ENCODE results near the gene SFTPA1. TPM values are rescaled to one million over a fixed set of nuclear protein-coding genes. Genes with fewer than 3 reads are reported as not detected.
"Not testable (repeated sequence)": the region's sequence is repeated elsewhere in the genome, so short reads cannot be mapped to it uniquely, and the experiment has no call there.

Gene SFTPA1
- polyA plus RNA-seq, 1 donor (not counting 4 experiments of a cell fraction or from before 2014, with no cell fraction given), result not detected

DNA sequence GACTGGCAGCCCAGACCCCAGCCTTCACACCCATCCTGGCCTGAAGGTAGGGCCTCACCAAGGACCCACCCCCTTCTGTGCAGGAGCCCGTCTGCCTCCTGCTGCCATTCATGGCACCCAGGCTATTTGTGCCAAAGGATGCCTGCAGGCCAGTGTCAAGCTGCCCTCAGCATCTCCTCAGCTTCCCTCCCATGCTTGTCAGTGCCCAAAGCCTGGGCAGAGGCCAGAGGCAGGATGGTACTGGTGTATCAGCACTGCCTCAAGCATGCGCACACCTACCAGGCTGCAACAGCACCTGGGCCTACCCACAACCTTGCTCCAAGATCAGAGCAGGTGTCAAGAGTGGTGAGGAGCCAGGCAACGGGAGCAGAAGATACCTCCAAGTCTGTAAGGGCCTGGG is 27.6 kb downstream of the SFTPA1 start:
- H3K9me1 ChIP-seq (ENCODE audit: control insufficient read depth, extremely low read depth, insufficient read depth, low read length), result no peaks in the 10 kb centered on the region
- no peak overlapping the region for H3K4me2 ChIP-seq (ENCODE audit: control insufficient read depth, extremely low read depth, insufficient read depth, low read depth, low read length)
- H3K4me3 ChIP-seq (ENCODE audit: control insufficient read depth in 2 of 3, extremely low read depth in 1 of 3, insufficient read depth in 2 of 3, low read depth in 1 of 3, low read length in 3 of 3), result no peak overlapping the region
- H3K36me3 ChIP-seq (ENCODE audit: control insufficient read depth in 2 of 2, extremely low read depth in 1 of 2, insufficient read depth in 2 of 2, low read length in 2 of 2), result no peaks in the 10 kb centered on the region
- H3K79me2 ChIP-seq (ENCODE audit: control insufficient read depth, insufficient read depth, low read length), result no peaks in the 10 kb centered on the region
- no peaks in the 10 kb centered on the region for H3K4me1 ChIP-seq (ENCODE audit: control insufficient read depth, extremely low read depth, insufficient read depth, low read length)
- no peaks in the 10 kb centered on the region for H4K20me1 ChIP-seq (ENCODE audit: control insufficient read depth, extremely low read depth, insufficient read depth, low read length)
- H3K27ac ChIP-seq (ENCODE audit: control insufficient read depth, insufficient read depth, low read length), result no peak overlapping the region
- dilution Hi-C loops (cut with MboI; ENCODE audit: extremely low pct_ligation_motif_present, low sequenced_read_pairs), result no loop called here
- no peak overlapping the region for H2AFZ ChIP-seq (ENCODE audit: control insufficient read depth, low read length)
- H3K27me3 ChIP-seq (ENCODE audit: control insufficient read depth, extremely low read depth, insufficient read depth, low read length), result no peaks in the 10 kb centered on the region
- DNase-seq (ENCODE audit: low read depth, low spot score), result no peak
- TF ChIP-seq, protein P1, sequence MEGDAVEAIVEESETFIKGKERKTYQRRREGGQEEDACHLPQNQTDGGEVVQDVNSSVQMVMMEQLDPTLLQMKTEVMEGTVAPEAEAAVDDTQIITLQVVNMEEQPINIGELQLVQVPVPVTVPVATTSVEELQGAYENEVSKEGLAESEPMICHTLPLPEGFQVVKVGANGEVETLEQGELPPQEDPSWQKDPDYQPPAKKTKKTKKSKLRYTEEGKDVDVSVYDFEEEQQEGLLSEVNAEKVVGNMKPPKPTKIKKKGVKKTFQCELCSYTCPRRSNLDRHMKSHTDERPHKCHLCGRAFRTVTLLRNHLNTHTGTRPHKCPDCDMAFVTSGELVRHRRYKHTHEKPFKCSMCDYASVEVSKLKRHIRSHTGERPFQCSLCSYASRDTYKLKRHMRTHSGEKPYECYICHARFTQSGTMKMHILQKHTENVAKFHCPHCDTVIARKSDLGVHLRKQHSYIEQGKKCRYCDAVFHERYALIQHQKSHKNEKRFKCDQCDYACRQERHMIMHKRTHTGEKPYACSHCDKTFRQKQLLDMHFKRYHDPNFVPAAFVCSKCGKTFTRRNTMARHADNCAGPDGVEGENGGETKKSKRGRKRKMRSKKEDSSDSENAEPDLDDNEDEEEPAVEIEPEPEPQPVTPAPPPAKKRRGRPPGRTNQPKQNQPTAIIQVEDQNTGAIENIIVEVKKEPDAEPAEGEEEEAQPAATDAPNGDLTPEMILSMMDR (optimal IDR thresholded peaks at IDR 0.05 in 1 of 3, IDR thresholded peaks at IDR 0.05 in 1 of 3, conservative IDR thresholded peaks at IDR 0.05 in 1 of 3; ENCODE audit: extremely low read depth in 1 of 3, insufficient read depth in 2 of 3, low read length in 3 of 3), result no peak
- TF ChIP-seq EZH2 (IDR thresholded peaks at IDR 0.05; ENCODE audit: low read length), result no peak
- no peak overlapping the region for H3K9ac ChIP-seq (ENCODE audit: control insufficient read depth, extremely low read depth, insufficient read depth, low read length)
- no peaks in the 10 kb centered on the region for H3K9me3 ChIP-seq (ENCODE audit: control insufficient read depth, low read depth, low read length)
- FAIRE-seq, result no peak

DNA sequence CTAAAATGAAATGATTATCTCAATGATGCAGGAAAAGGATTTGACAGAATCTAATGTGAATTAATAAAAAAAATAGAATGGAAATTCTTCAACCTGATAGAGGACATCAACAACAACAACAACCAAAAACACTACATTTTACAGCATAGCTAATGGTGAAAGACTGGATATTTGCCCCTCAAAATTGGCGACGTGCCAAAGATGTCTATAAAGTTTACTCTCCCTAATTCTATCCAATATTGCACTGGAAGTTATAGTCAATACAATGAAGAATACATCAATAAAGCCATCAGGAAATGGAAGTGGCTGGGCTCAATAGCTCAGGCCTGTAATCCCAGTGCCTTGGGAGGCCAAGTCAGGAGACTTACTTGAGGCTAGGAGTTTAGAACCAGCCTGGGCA is 42.0 kb downstream of the SFTPA1 start:
- H4K20me1 ChIP-seq (ENCODE audit: control insufficient read depth, extremely low read depth, insufficient read depth, low read length); dilution Hi-C loops (cut with MboI; ENCODE audit: extremely low pct_ligation_motif_present, low sequenced_read_pairs); FAIRE-seq; H3K4me1 ChIP-seq (ENCODE audit: control insufficient read depth, extremely low read depth, insufficient read depth, low read length); H3K9ac ChIP-seq (ENCODE audit: control insufficient read depth, extremely low read depth, insufficient read depth, low read length); H3K79me2 ChIP-seq (ENCODE audit: control insufficient read depth, insufficient read depth, low read length); H3K27me3 ChIP-seq (ENCODE audit: control insufficient read depth, extremely low read depth, insufficient read depth, low read length); H2AFZ ChIP-seq (ENCODE audit: control insufficient read depth, low read length); DNase-seq (ENCODE audit: low read depth, low spot score); H3K4me2 ChIP-seq (ENCODE audit: control insufficient read depth, extremely low read depth, insufficient read depth, low read depth, low read length); H3K27ac ChIP-seq (ENCODE audit: control insufficient read depth, insufficient read depth, low read length); H3K9me3 ChIP-seq (ENCODE audit: control insufficient read depth, low read depth, low read length); H3K9me1 ChIP-seq (ENCODE audit: control insufficient read depth, extremely low read depth, insufficient read depth, low read length); H3K36me3 ChIP-seq (ENCODE audit: control insufficient read depth in 2 of 2, extremely low read depth in 1 of 2, insufficient read depth in 2 of 2, low read length in 2 of 2); H3K4me3 ChIP-seq (ENCODE audit: control insufficient read depth in 2 of 3, extremely low read depth in 1 of 3, insufficient read depth in 2 of 3, low read depth in 1 of 3, low read length in 3 of 3): not testable (repeated sequence)

DNA sequence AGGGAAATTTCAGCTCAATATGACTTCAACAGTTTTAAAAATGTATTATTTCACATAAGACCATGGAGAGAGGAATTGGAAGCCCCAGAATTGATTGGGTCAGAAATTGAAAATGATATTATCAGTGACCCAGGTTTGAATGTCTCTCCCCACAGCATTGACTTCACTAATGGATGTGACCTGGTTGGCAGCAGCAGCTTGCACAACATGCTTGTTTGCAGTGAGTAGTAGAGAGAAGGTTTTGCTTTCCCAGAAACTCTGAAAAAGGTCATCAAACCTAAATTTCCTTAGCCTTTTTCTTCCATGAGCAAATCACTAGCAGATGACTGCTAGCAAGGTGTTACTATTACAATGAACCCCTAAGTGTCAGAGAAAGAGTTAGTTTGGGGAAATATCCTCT is 52.5 kb downstream of the SFTPA1 start:
- H3K27ac ChIP-seq (ENCODE audit: control insufficient read depth, insufficient read depth, low read length); H3K79me2 ChIP-seq (ENCODE audit: control insufficient read depth, insufficient read depth, low read length); H3K4me2 ChIP-seq (ENCODE audit: control insufficient read depth, extremely low read depth, insufficient read depth, low read depth, low read length); H4K20me1 ChIP-seq (ENCODE audit: control insufficient read depth, extremely low read depth, insufficient read depth, low read length); FAIRE-seq; H3K9me1 ChIP-seq (ENCODE audit: control insufficient read depth, extremely low read depth, insufficient read depth, low read length); H3K4me1 ChIP-seq (ENCODE audit: control insufficient read depth, extremely low read depth, insufficient read depth, low read length); H3K27me3 ChIP-seq (ENCODE audit: control insufficient read depth, extremely low read depth, insufficient read depth, low read length); H3K4me3 ChIP-seq (ENCODE audit: control insufficient read depth in 2 of 3, extremely low read depth in 1 of 3, insufficient read depth in 2 of 3, low read depth in 1 of 3, low read length in 3 of 3); H3K36me3 ChIP-seq (ENCODE audit: control insufficient read depth in 2 of 2, extremely low read depth in 1 of 2, insufficient read depth in 2 of 2, low read length in 2 of 2); H2AFZ ChIP-seq (ENCODE audit: control insufficient read depth, low read length); DNase-seq (ENCODE audit: low read depth, low spot score); H3K9ac ChIP-seq (ENCODE audit: control insufficient read depth, extremely low read depth, insufficient read depth, low read length); dilution Hi-C loops (cut with MboI; ENCODE audit: extremely low pct_ligation_motif_present, low sequenced_read_pairs); H3K9me3 ChIP-seq (ENCODE audit: control insufficient read depth, low read depth, low read length): not testable (repeated sequence)

DNA sequence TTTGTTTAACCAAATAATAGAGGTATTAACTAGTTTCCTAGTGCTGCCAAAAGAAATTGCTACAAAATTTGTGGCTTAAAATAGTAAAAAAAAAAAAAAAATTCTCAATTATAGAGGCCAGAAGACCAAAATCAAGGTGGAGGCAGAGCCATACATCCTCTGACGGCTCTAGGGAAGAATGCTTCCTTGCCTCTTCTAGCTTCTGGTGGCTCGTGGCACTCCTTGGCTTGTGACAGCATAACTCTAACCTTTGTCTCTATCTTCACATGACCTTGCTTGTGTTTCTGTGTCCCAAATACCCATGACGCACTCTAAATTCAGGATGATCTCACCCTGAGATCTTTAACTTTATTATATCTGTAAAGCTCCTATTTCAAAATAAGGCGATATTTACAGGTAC is 53.9 kb downstream of the SFTPA1 start:
- H3K4me2 ChIP-seq (ENCODE audit: control insufficient read depth, extremely low read depth, insufficient read depth, low read depth, low read length); H4K20me1 ChIP-seq (ENCODE audit: control insufficient read depth, extremely low read depth, insufficient read depth, low read length); H3K4me1 ChIP-seq (ENCODE audit: control insufficient read depth, extremely low read depth, insufficient read depth, low read length); H3K36me3 ChIP-seq (ENCODE audit: control insufficient read depth in 2 of 2, extremely low read depth in 1 of 2, insufficient read depth in 2 of 2, low read length in 2 of 2); H2AFZ ChIP-seq (ENCODE audit: control insufficient read depth, low read length); H3K79me2 ChIP-seq (ENCODE audit: control insufficient read depth, insufficient read depth, low read length); DNase-seq (ENCODE audit: low read depth, low spot score); H3K9ac ChIP-seq (ENCODE audit: control insufficient read depth, extremely low read depth, insufficient read depth, low read length); H3K27me3 ChIP-seq (ENCODE audit: control insufficient read depth, extremely low read depth, insufficient read depth, low read length); H3K27ac ChIP-seq (ENCODE audit: control insufficient read depth, insufficient read depth, low read length); H3K4me3 ChIP-seq (ENCODE audit: control insufficient read depth in 2 of 3, extremely low read depth in 1 of 3, insufficient read depth in 2 of 3, low read depth in 1 of 3, low read length in 3 of 3); FAIRE-seq; dilution Hi-C loops (cut with MboI; ENCODE audit: extremely low pct_ligation_motif_present, low sequenced_read_pairs); H3K9me1 ChIP-seq (ENCODE audit: control insufficient read depth, extremely low read depth, insufficient read depth, low read length); H3K9me3 ChIP-seq (ENCODE audit: control insufficient read depth, low read depth, low read length): not testable (repeated sequence)

Data from keratinocyte (primary cell).